Spleen (tissue), 7 donors: ENCODE results near the gene GRIK3.

Experiments used
- CTCF ChIP-seq, 11 experiments: fragments of 200-600 bp in 7 of 11; fragments of 450-650 bp in 4 of 11; sonication (generic) in 4 of 11; IDR thresholded peaks in 8 of 11; conservative IDR thresholded peaks in 3 of 11; 1 replicate in 7 of 11; 2 replicates in 4 of 11; pipeline versions ENCODE4 v1.4.0 to v1.8.0; 2016 to 2021; ENCODE audit warnings: antibody characterized with exemption in 11 of 11, inconsistent platforms in 4 of 11, mild to moderate bottlenecking in 1 of 11
- POLR2A ChIP-seq, 3 donors: fragments of 450-650 bp; IDR thresholded peaks; one replicate each; pipeline ENCODE4 v1.5.1; 2017; ENCODE audit warnings: antibody characterized with exemption in 3 of 3, mild to moderate bottlenecking in 1 of 3
- POLR2AphosphoS5 ChIP-seq, 3 donors: sonication (generic); formaldehyde crosslinking; IDR thresholded peaks; one replicate each; pipeline ENCODE4 v1.5.1; 2017; ENCODE audit warnings: antibody characterized with exemption in 3 of 3
- donor health status: DM: no; HTN: no; CAD: no; lungs with moderate emphysema.
- donor health status: DM: no; HTN: no; CAD: no.
- donor health status: DM: no; HTN: no; CAD: no.

- no peak for TF ChIP-seq CTCF (IDR thresholded peaks at IDR 0.05 in 8 of 11, conservative IDR thresholded peaks at IDR 0.05 in 3 of 11)
- TF ChIP-seq POLR2AphosphoS5 (IDR thresholded peaks at IDR 0.05) = no peak
- no peak for TF ChIP-seq POLR2A (IDR thresholded peaks at IDR 0.05)
Observed at GRCh38 chr1:36851087-36851486, 183.2 kb downstream of the GRIK3 start.
